ENCODE data around the gene SDK1. TPM values are rescaled to one million over a fixed set of nuclear protein-coding genes. Genes with fewer than 3 reads are reported as not detected.

Gene SDK1
- total and polyA plus RNA-seq, 2 donors (not counting 3 experiments of a cell fraction or from before 2014, with no cell fraction given), result 1.6 to 3.9 TPM

- Histone ChIP-seq H4K20me1 (replicated peaks; ENCODE audit: control insufficient read depth, extremely low read depth, insufficient read depth, low read length) (no peaks in the 10 kb centered on the region), H3K36me3 (ENCODE audit: control insufficient read depth in 2 of 2, extremely low read depth in 1 of 2, insufficient read depth in 2 of 2, low read length in 2 of 2) (no peaks in the 10 kb centered on the region), H3K9me3 (replicated peaks; ENCODE audit: control insufficient read depth, insufficient read depth, low read length) (no peaks in the 10 kb centered on the region), H3K9me1 (replicated peaks; ENCODE audit: control insufficient read depth, extremely low read depth, insufficient read depth, low read length) (no peaks in the 10 kb centered on the region), H3K4me1 (ENCODE audit: control insufficient read depth, extremely low read depth, insufficient read depth, low read length) (no peaks in the 10 kb centered on the region), H3K27ac (ENCODE audit: insufficient read depth, low read depth, low read length) (no peak overlapping the region), H3K4me2 (ENCODE audit: insufficient read depth, low read length) (no peak overlapping the region), H2AFZ (ENCODE audit: low read depth, low read length) (no peak overlapping the region), H3K27me3 (ENCODE audit: control insufficient read depth in 2 of 2, insufficient read depth in 2 of 2, low read length in 2 of 2) (no peaks in the 10 kb centered on the region), H3K79me2 (ENCODE audit: control insufficient read depth, insufficient read depth, low read length) (no peaks in the 10 kb centered on the region), H3K9ac (replicated peaks; ENCODE audit: extremely low read depth, insufficient read depth, low read length) (no peak overlapping the region), H3K4me3 (replicated peaks in 1 of 3; ENCODE audit: insufficient read depth in 1 of 3, low read depth in 1 of 3, low read length in 3 of 3) (no peak overlapping the region)
- FAIRE-seq (no peak), DNase-seq (ENCODE audit: low read depth, low spot score) (no peak)
- TF ChIP-seq MAX (IDR thresholded peaks at IDR 0.05; ENCODE audit: insufficient read depth, insufficient read length) (no peak), POLR2AphosphoS5 (IDR thresholded peaks at IDR 0.05; ENCODE audit: insufficient read depth, low read depth, low read length) (no peak), POLR2A (IDR thresholded peaks at IDR 0.05; ENCODE audit: low read depth, low read length) (no peak), FOS (IDR thresholded peaks at IDR 0.05; ENCODE audit: borderline replicate concordance, insufficient read depth, low read length) (no peak), JUN (IDR thresholded peaks at IDR 0.05; ENCODE audit: borderline replicate concordance, insufficient read depth, insufficient read length, low read depth) (no peak), GATA2 (IDR thresholded peaks at IDR 0.05; ENCODE audit: insufficient read depth, insufficient read length, low read depth, low read length) (no peak), EZH2 (IDR thresholded peaks at IDR 0.05; ENCODE audit: borderline replicate concordance, low read depth, low read length, severe bottlenecking) (no peak), MYC (IDR thresholded peaks at IDR 0.05; ENCODE audit: low read depth, low read length) (no peak), CTCF (IDR thresholded peaks at IDR 0.05; ENCODE audit: extremely low read depth in 1 of 2, insufficient read depth in 1 of 2, low read depth in 1 of 2, low read length in 2 of 2) (no peak)
- dilution Hi-C loops (cut with MboI; ENCODE audit: extremely low pct_ligation_motif_present, low sequenced_read_pairs), result no loop called here
- no TSS peak for BruUV-seq (replicated peaks)
- ChIA-PET POLR2A (no interaction called here), CTCF (no interaction called here)
- intact Hi-C loops (cut with micrococcal nuclease), result no loop called here
Measured at GRCh38 chr7:3688071-3688470, 387.0 kb downstream of the SDK1 start.

Data from endothelial cell of umbilical vein (primary cell).